Astrocyte (in vitro differentiated cells and primary cell): ENCODE measurements around the gene EFS. TPM values are rescaled to one million over a fixed set of nuclear protein-coding genes. Genes with fewer than 3 reads are reported as not detected.

Experiments
- DNase-seq: peaks from one replicate; pipeline ENCODE4 v3.0.0-alpha.2; 2010; ENCODE audit warnings: low read depth
- FAIRE-seq: peaks from 2 replicates; lab custom pipeline; 2011; peaks lifted over from hg19 to GRCh38; lab: Jason Lieb, UNC
- H2AFZ ChIP-seq: 2 replicates; pipeline ENCODE4 v1.6.0; 2012; ENCODE audit warnings: low read depth, low read length, inconsistent platforms
- H3K27ac ChIP-seq: 2 replicates; pipeline ENCODE4 v1.5.1; 2011; ENCODE audit warnings: low read depth, low read length, inconsistent platforms
- H3K27me3 ChIP-seq: 2 replicates; pipeline ENCODE4 v1.6.0; 2011; ENCODE audit warnings: low read length, inconsistent platforms; ENCODE audit not compliant: insufficient read depth
- H3K36me3 ChIP-seq: 2 replicates; pipeline ENCODE4 v1.5.1; 2011; ENCODE audit warnings: low read length, inconsistent platforms; ENCODE audit not compliant: insufficient read depth
- H3K4me1 ChIP-seq: 2 replicates; pipeline ENCODE4 v1.5.1; 2011; ENCODE audit warnings: low read length, inconsistent platforms; ENCODE audit not compliant: insufficient read depth
- H3K4me2 ChIP-seq: 2 replicates; pipeline ENCODE4 v1.6.0; 2012; ENCODE audit warnings: low read length, inconsistent platforms
- H3K4me3 ChIP-seq: 2 replicates; pipeline ENCODE4 v1.5.1; 2011; ENCODE audit warnings: low read depth, mild to moderate bottlenecking, low read length, inconsistent platforms; ENCODE audit not compliant: insufficient read depth
- H3K79me2 ChIP-seq: 2 replicates; pipeline ENCODE4 v1.6.0; 2012; ENCODE audit warnings: mild to moderate bottlenecking, low read length, inconsistent platforms; ENCODE audit not compliant: insufficient read depth
- H3K9ac ChIP-seq: 2 replicates; pipeline ENCODE4 v1.6.0; 2012; ENCODE audit warnings: mild to moderate bottlenecking, low read length, inconsistent platforms
- H3K9me3 ChIP-seq: 2 replicates; pipeline ENCODE4 v1.5.1; 2012; ENCODE audit warnings: low read depth, mild to moderate bottlenecking, low read length, inconsistent platforms; ENCODE audit not compliant: insufficient read depth
- H4K20me1 ChIP-seq: 2 replicates; pipeline ENCODE4 v1.6.0; 2012; ENCODE audit warnings: low read length, inconsistent platforms; ENCODE audit not compliant: insufficient read depth
- H3K27ac Mint-ChIP-seq: one replicate; pipeline ENCODE4 v1.8.0; 2021; ENCODE audit warnings: mild to moderate bottlenecking, mixed read lengths; ENCODE audit not compliant: unreplicated experiment
- H3K27me3 Mint-ChIP-seq: one replicate; pipeline ENCODE4 v1.8.0; 2021; ENCODE audit warnings: low read depth, mixed read lengths; ENCODE audit not compliant: unreplicated experiment
- H3K36me3 Mint-ChIP-seq: one replicate; pipeline ENCODE4 v1.8.0; 2021; ENCODE audit warnings: low read depth, mixed read lengths; ENCODE audit not compliant: unreplicated experiment
- H3K4me1 Mint-ChIP-seq: one replicate; pipeline ENCODE4 v1.8.0; 2021; ENCODE audit warnings: low read depth, mixed read lengths; ENCODE audit not compliant: unreplicated experiment
- H3K4me3 Mint-ChIP-seq: one replicate; pipeline ENCODE4 v1.8.0; 2021; ENCODE audit warnings: mild to moderate bottlenecking, moderate library complexity, mixed read lengths; ENCODE audit not compliant: unreplicated experiment
- H3K9me3 Mint-ChIP-seq: one replicate; pipeline ENCODE4 v1.8.0; 2021; ENCODE audit warnings: mild to moderate bottlenecking, mixed read lengths; ENCODE audit not compliant: unreplicated experiment
- EZH2 ChIP-seq: IDR thresholded peaks from 2 replicates; pipeline ENCODE4 v1.6.1; 2012; ENCODE audit warnings: mild to moderate bottlenecking, low read length, inconsistent platforms; ENCODE audit not compliant: insufficient read depth
- total RNA-seq: library from RNA; stranded (reverse); gene quantifications from 2 replicates; pipeline ENCODE4 v1.2.1, GENCODE V29; 2021
- TF ChIP-seq, protein P1 (sequence below): IDR thresholded peaks from 2 replicates; pipeline ENCODE4 v1.5.1; 2011; ENCODE audit warnings: low read depth, mild to moderate bottlenecking, inconsistent platforms, low read length, moderate library complexity; ENCODE audit not compliant: insufficient read depth

Gene EFS
- total RNA-seq, 1 donor from 2014 or later = 6.5 TPM

DNA sequence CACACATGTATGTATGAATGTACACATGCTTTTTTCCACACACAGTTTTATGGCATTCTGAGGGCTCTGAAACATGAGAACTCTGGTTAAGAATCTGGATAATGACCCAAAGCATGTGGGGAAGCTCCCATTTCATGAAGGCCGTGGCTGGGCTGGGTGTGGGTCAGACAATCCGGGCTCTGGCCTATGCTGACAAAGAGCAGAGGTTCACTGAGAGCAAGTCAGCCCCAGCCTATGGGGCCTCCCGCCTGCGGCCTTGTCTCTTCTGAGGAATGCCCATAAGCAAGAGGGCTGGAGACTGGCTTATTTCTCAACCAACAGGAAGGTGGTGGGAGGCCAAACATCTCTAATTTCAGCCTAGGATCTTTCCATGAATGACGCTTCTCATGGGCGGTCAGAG is 34.6 kb upstream of the EFS start:
- Histone ChIP-seq H3K4me2 (no peak overlapping the region), H3K9me3 (no peaks in the 10 kb centered on the region), H3K36me3 (no peaks in the 10 kb centered on the region), H4K20me1 (no peaks in the 10 kb centered on the region), H3K4me1 (no peaks in the 10 kb centered on the region), H3K27me3 (no peaks in the 10 kb centered on the region), H3K27ac (no peak overlapping the region), H3K4me3 (no peak overlapping the region), H3K9ac (no peak overlapping the region), H3K79me2 (no peaks in the 10 kb centered on the region), H2AFZ (no peak overlapping the region)
- FAIRE-seq (no peak), DNase-seq (no peak)
- Mint-ChIP-seq H3K36me3 (no peaks in the 10 kb centered on the region), H3K27ac (no peak overlapping the region), H3K27me3 (peaks cover 73% of the 10 kb centered on the region), H3K4me1 (no peaks in the 10 kb centered on the region), H3K4me3 (no peak overlapping the region), H3K9me3 (peaks cover 12% of the 10 kb centered on the region)
- TF ChIP-seq, protein P1, sequence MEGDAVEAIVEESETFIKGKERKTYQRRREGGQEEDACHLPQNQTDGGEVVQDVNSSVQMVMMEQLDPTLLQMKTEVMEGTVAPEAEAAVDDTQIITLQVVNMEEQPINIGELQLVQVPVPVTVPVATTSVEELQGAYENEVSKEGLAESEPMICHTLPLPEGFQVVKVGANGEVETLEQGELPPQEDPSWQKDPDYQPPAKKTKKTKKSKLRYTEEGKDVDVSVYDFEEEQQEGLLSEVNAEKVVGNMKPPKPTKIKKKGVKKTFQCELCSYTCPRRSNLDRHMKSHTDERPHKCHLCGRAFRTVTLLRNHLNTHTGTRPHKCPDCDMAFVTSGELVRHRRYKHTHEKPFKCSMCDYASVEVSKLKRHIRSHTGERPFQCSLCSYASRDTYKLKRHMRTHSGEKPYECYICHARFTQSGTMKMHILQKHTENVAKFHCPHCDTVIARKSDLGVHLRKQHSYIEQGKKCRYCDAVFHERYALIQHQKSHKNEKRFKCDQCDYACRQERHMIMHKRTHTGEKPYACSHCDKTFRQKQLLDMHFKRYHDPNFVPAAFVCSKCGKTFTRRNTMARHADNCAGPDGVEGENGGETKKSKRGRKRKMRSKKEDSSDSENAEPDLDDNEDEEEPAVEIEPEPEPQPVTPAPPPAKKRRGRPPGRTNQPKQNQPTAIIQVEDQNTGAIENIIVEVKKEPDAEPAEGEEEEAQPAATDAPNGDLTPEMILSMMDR = no peak
- no peak for TF ChIP-seq EZH2

DNA sequence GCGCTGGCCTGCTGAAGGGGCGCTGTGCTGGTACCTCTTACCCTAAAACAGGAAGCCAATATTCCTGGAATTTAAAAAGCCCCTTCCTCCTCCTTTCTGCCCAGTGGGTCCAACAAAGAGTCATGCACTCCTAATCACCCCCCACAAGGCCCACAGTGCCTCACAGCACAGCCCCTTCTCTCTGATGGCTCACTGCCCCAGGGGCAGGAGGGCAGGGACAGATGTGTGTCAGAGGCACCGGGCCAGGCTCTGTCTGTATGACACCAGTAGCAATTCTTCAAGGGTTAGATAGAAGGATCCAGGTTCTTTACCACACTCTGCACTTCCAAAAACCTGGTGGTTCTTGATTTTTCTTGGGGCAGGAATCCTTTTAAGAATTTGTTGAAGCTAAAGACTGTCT is 34.2 kb upstream of the EFS start:
- DNase-seq (no peak), FAIRE-seq (no peak)
- Histone ChIP-seq H3K4me1 (no peaks in the 10 kb centered on the region), H2AFZ (no peak overlapping the region), H3K79me2 (no peaks in the 10 kb centered on the region), H3K9me3 (no peaks in the 10 kb centered on the region), H3K4me2 (no peak overlapping the region), H3K4me3 (no peak overlapping the region), H4K20me1 (no peaks in the 10 kb centered on the region), H3K27ac (no peak overlapping the region), H3K9ac (no peak overlapping the region), H3K36me3 (no peaks in the 10 kb centered on the region), H3K27me3 (no peaks in the 10 kb centered on the region)
- TF ChIP-seq, protein P1 = no peak
- no peak for TF ChIP-seq EZH2
- Mint-ChIP-seq H3K4me3 (no peak overlapping the region), H3K9me3 (peaks cover 12% of the 10 kb centered on the region), H3K4me1 (no peaks in the 10 kb centered on the region), H3K27me3 (peaks cover 69% of the 10 kb centered on the region), H3K36me3 (no peaks in the 10 kb centered on the region), H3K27ac (no peak overlapping the region)

DNA sequence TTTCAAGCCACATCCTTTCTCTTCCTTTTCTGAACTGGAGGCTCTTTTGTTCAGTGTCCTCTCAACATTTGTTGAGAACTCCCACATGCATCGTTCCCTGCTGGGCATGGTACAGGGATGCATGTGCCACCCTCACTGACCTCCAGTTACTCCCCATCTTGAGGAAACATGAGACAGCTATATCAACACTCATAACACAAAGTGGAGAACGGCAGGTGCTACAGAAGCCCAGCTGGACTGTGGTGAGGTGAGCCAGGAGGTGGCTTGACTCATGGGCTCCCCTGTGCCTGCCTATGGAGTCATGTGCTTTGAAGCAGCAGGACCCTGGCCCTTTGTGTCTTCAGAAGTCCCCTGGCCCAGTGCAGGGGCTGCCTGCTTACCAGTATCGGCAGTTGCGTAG is 33.4 kb upstream of the EFS start:
- no peaks in the 10 kb centered on the region for H3K4me1 ChIP-seq

More for the DNA sequence above, 33.4 kb upstream of the EFS start:
- Histone ChIP-seq H3K4me3 (no peak overlapping the region), H3K27me3 (no peaks in the 10 kb centered on the region), H3K27ac (no peak overlapping the region), H3K36me3 (no peaks in the 10 kb centered on the region), H3K79me2 (no peaks in the 10 kb centered on the region), H2AFZ (no peak overlapping the region), H4K20me1 (no peaks in the 10 kb centered on the region), H3K9ac (no peak overlapping the region), H3K4me2 (no peak overlapping the region), H3K9me3 (no peaks in the 10 kb centered on the region)
- no peak for FAIRE-seq
- DNase-seq = no peak
- H3K36me3 Mint-ChIP-seq = no peaks in the 10 kb centered on the region
- H3K27ac Mint-ChIP-seq = no peak overlapping the region
- TF ChIP-seq, protein P1 = no peak
- no peak for TF ChIP-seq EZH2
- H3K27me3 Mint-ChIP-seq = peaks cover 64% of the 10 kb centered on the region
- H3K4me3 Mint-ChIP-seq = no peak overlapping the region
- no peaks in the 10 kb centered on the region for H3K4me1 Mint-ChIP-seq
- H3K9me3 Mint-ChIP-seq = peaks cover 12% of the 10 kb centered on the region
